Fibroblast of lung (primary cell): ENCODE measurements around the gene PSMC3. TPM values are rescaled to one million over a fixed set of nuclear protein-coding genes. Genes with fewer than 3 reads are reported as not detected.

Experiments
- DNase-seq, 2 donors: peaks; one replicate each; pipeline versions ENCODE4 v3.0.0 to v3.0.0-alpha.2; 2010; ENCODE audit warnings: low read depth in 2 of 2
- H2AFZ ChIP-seq: 2 replicates; pipeline ENCODE4 v1.5.1; 2012; ENCODE audit warnings: low read length, control low read depth, inconsistent platforms
- H3K27ac ChIP-seq: 2 replicates; pipeline ENCODE4 v1.5.1; 2011; ENCODE audit warnings: low read length, control low read depth; ENCODE audit not compliant: insufficient read depth
- H3K27me3 ChIP-seq: 2 replicates; pipeline ENCODE4 v1.5.1; 2011; ENCODE audit warnings: mild to moderate bottlenecking, low read length; ENCODE audit not compliant: control insufficient read depth, insufficient read depth
- H3K36me3 ChIP-seq: 2 replicates; pipeline ENCODE4 v1.5.1; 2011; ENCODE audit warnings: low read length; ENCODE audit not compliant: control insufficient read depth, insufficient read depth
- H3K4me1 ChIP-seq: 2 replicates; pipeline ENCODE4 v1.5.1; 2011; ENCODE audit warnings: low read length; ENCODE audit not compliant: control insufficient read depth, insufficient read depth; ENCODE audit errors: extremely low read depth
- H3K4me2 ChIP-seq: 2 replicates; pipeline ENCODE4 v1.5.1; 2011; ENCODE audit warnings: low read length, control low read depth; ENCODE audit not compliant: insufficient read depth; ENCODE audit errors: extremely low read depth
- H3K4me3 ChIP-seq, 4 experiments: fragments of 200-600 bp in 1 of 4; sonication (generic) in 1 of 4; replicated peaks in 1 of 4; 2 replicates each; pipeline ENCODE4 v1.5.1; 2011 to 2016; ENCODE audit warnings: low read length in 4 of 4, low read depth in 3 of 4, mild to moderate bottlenecking in 3 of 4, control low read depth in 2 of 4, inconsistent platforms in 1 of 4, mixed read lengths in 1 of 4; ENCODE audit not compliant: insufficient read depth in 1 of 4; ENCODE audit errors: control extremely low read depth in 1 of 4
- H3K79me2 ChIP-seq: 2 replicates; pipeline ENCODE4 v1.5.1; 2012; ENCODE audit warnings: mild to moderate bottlenecking, low read length, inconsistent platforms; ENCODE audit not compliant: control insufficient read depth, insufficient read depth
- H3K9ac ChIP-seq: 2 replicates; pipeline ENCODE4 v1.5.1; 2011; ENCODE audit warnings: mild to moderate bottlenecking, low read length, control low read depth; ENCODE audit not compliant: insufficient read depth
- H3K9me3 ChIP-seq: 2 replicates; pipeline ENCODE4 v1.5.1; 2012; ENCODE audit warnings: low read depth, low read length; ENCODE audit not compliant: control insufficient read depth, insufficient read depth
- H4K20me1 ChIP-seq: 2 replicates; pipeline ENCODE4 v1.5.1; 2011; ENCODE audit warnings: low read length; ENCODE audit not compliant: control insufficient read depth, insufficient read depth; ENCODE audit errors: extremely low read depth
- CTCF ChIP-seq, 2 donors: IDR thresholded peaks in 1 of 2; conservative IDR thresholded peaks in 1 of 2; 1 replicate in 1 of 2; 2 replicates in 1 of 2; pipeline ENCODE4 v1.5.1; 2011 to 2012; ENCODE audit warnings: low read length in 2 of 2, control low read depth in 1 of 2, inconsistent platforms in 1 of 2, low read depth in 1 of 2, mild to moderate bottlenecking in 1 of 2
- EZH2 ChIP-seq: IDR thresholded peaks from 2 replicates; pipeline ENCODE4 v1.5.1; 2012; ENCODE audit warnings: low read length, control low read depth, mild to moderate bottlenecking; ENCODE audit errors: missing control alignments
- polyA plus RNA-seq, 2 donors: library from polyadenylated mRNA; depleted of rRNA in 1 of 2; stranded (reverse) in 1 of 2; unstranded in 1 of 2; fragments of >200 nt; gene quantifications; 2 replicates each; pipeline ENCODE4 v1.2.1, GENCODE V29; 2011 to 2012; ENCODE audit warnings: missing spikeins in 1 of 2
- total RNA-seq: library from RNA; depleted of rRNA; stranded (reverse); fragments of >200 nt; gene quantifications from 2 replicates; pipeline ENCODE4 v1.2.1, GENCODE V29; 2014

The PSMC3 gene
- total and polyA plus RNA-seq, 2 donors (not counting 1 experiment from before 2014, with no cell fraction given) = 107 to 294 TPM

- H3K79me2 ChIP-seq = no peaks in the 10 kb centered on the region
- H3K4me3 ChIP-seq = no peak overlapping the region
- H2AFZ ChIP-seq = no peak overlapping the region
- no peak for TF ChIP-seq EZH2
- TF ChIP-seq CTCF (conservative IDR thresholded peaks at IDR 0.05 in 1 of 2, IDR thresholded peaks at IDR 0.05 in 1 of 2; ENCODE audit: low read depth in 1 of 2, low read length in 2 of 2) = no peak
- no peak for DNase-seq
- no peaks in the 10 kb centered on the region for H3K4me1 ChIP-seq
- no peaks in the 10 kb centered on the region for H3K27me3 ChIP-seq
- no peak overlapping the region for H3K27ac ChIP-seq
- no peaks in the 10 kb centered on the region for H3K36me3 ChIP-seq
- no peak overlapping the region for H3K9ac ChIP-seq
- no peaks in the 10 kb centered on the region for H3K9me3 ChIP-seq
- H4K20me1 ChIP-seq = no peaks in the 10 kb centered on the region
- H3K4me2 ChIP-seq = no peak overlapping the region
These were observed 11.0 kb upstream of the PSMC3 start for GRCh38 chr11:47437218-47437745.

GRCh38 chr11:47436726-47437125 lies 10.5 kb upstream of the PSMC3 start:
- no peaks in the 10 kb centered on the region for H3K36me3 ChIP-seq
- H3K9me3 ChIP-seq = no peaks in the 10 kb centered on the region
- H3K79me2 ChIP-seq = no peaks in the 10 kb centered on the region
- no peaks in the 10 kb centered on the region for H3K4me1 ChIP-seq
- no peak overlapping the region for H3K27ac ChIP-seq
- H3K27me3 ChIP-seq = no peaks in the 10 kb centered on the region
- no peak overlapping the region for H2AFZ ChIP-seq
- no peak overlapping the region for H3K9ac ChIP-seq
- no peak overlapping the region for H3K4me2 ChIP-seq
- no peaks in the 10 kb centered on the region for H4K20me1 ChIP-seq
- H3K4me3 ChIP-seq = no peak overlapping the region
- TF ChIP-seq EZH2 (no peak), CTCF (conservative IDR thresholded peaks at IDR 0.05 in 1 of 2, IDR thresholded peaks at IDR 0.05 in 1 of 2; ENCODE audit: low read depth in 1 of 2, low read length in 2 of 2) (no peak)
- DNase-seq = no peak

DNA sequence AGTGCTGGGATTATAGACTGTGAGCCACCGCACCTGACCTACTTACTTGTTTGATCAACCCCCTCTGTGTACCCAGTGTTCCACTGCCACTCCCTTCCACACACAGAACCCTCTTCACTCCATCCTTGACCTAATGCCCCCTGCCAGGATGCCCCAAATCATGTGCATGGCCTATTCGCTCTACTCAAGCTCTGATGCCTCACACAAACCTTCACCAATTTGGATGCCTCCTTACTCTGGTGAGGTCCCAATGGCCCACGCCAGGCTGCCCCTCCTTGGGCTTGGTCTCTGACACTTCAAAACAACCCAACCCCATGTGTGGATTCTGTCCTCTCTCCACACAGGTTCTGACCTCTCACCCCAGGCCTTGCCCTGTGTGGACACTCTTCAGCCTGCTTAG lies 9.4 kb upstream of the PSMC3 start:
- no peaks in the 10 kb centered on the region for H3K9me3 ChIP-seq
- H2AFZ ChIP-seq = no peak overlapping the region
- H3K36me3 ChIP-seq = no peaks in the 10 kb centered on the region
- no peaks in the 10 kb centered on the region for H3K4me1 ChIP-seq
- H4K20me1 ChIP-seq = no peaks in the 10 kb centered on the region
- H3K4me3 ChIP-seq = no peak overlapping the region
- no peak overlapping the region for H3K9ac ChIP-seq
- no peaks in the 10 kb centered on the region for H3K27me3 ChIP-seq
- no peaks in the 10 kb centered on the region for H3K79me2 ChIP-seq
- TF ChIP-seq EZH2 (no peak), CTCF (conservative IDR thresholded peaks at IDR 0.05 in 1 of 2, IDR thresholded peaks at IDR 0.05 in 1 of 2; ENCODE audit: low read depth in 1 of 2, low read length in 2 of 2) (no peak)
- no peak for DNase-seq
- H3K27ac ChIP-seq = no peak overlapping the region
- H3K4me2 ChIP-seq = no peak overlapping the region
